Fibroblast of villous mesenchyme (primary cell): ENCODE results near the gene TOP3B. TPM values are rescaled to one million over a fixed set of nuclear protein-coding genes. Genes with fewer than 3 reads are reported as not detected.
"Not testable (repeated sequence)": the region's sequence is repeated elsewhere in the genome, so short reads cannot be mapped to it uniquely, and the experiment has no call there.

Experiments used
- DNase-seq: peaks from one replicate; pipeline ENCODE4 v3.0.0-alpha.2; 2010; ENCODE audit warnings: low read depth
- H3K4me3 ChIP-seq: 2 replicates; pipeline ENCODE4 v1.5.1; 2011; ENCODE audit warnings: low read depth, mild to moderate bottlenecking, low read length
- CTCF ChIP-seq: IDR thresholded peaks from 2 replicates; pipeline ENCODE4 v1.5.1; 2012; ENCODE audit warnings: low read depth, mild to moderate bottlenecking, low read length; ENCODE audit not compliant: insufficient read depth
- total RNA-seq: library from RNA; depleted of rRNA; stranded (reverse); fragments of >200 nt; gene quantifications from 2 replicates; pipeline ENCODE4 v1.2.3, GENCODE V29; 2012

TOP3B gene
- total RNA-seq, 1 donor = 33.2 TPM

- no peak overlapping the region for H3K4me3 ChIP-seq
- no peak for DNase-seq
- no peak for TF ChIP-seq CTCF
Measured at GRCh38 chr22:21918466-21919185, 64.0 kb downstream of the TOP3B start.

- no peak for TF ChIP-seq CTCF
- DNase-seq = no peak
- H3K4me3 ChIP-seq = no peak overlapping the region
Measured at GRCh38 chr22:21917959-21918261, 64.7 kb downstream of the TOP3B start.

GRCh38 chr22:21917181-21917958 lies 65.2 kb downstream of the TOP3B start:
- no peak for TF ChIP-seq CTCF
- no peak overlapping the region for H3K4me3 ChIP-seq
- DNase-seq = peak; percentile 4

- DNase-seq = no peak
- no peak for TF ChIP-seq CTCF
Measured at GRCh38 chr22:21916309-21916918, 66.2 kb downstream of the TOP3B start.

GRCh38 chr22:21915624-21916308 lies 66.8 kb downstream of the TOP3B start:
- H3K4me3 ChIP-seq = no peak overlapping the region
- TF ChIP-seq CTCF = no peak
- no peak for DNase-seq

More at GRCh38 chr22:21916309-21916918, 66.2 kb downstream of the TOP3B start:
- no peak overlapping the region for H3K4me3 ChIP-seq

GRCh38 chr22:21914033-21914642 lies 68.4 kb downstream of the TOP3B start:
- not testable (repeated sequence) for DNase-seq

GRCh38 chr22:21910367-21910766 lies 72.2 kb downstream of the TOP3B start:
- H3K4me3 ChIP-seq, DNase-seq: not testable (repeated sequence)

More at GRCh38 chr22:21914033-21914642, 68.4 kb downstream of the TOP3B start:
- H3K4me3 ChIP-seq = not testable (repeated sequence)
